BJ (cell line): ENCODE measurements around the gene WDR37. TPM values are rescaled to one million over a fixed set of nuclear protein-coding genes. Genes with fewer than 3 reads are reported as not detected.

Source experiments
- CTCF ChIA-PET: fragments of 350-600 bp; formaldehyde crosslinking; extraction: SDS; loops from one replicate; lab custom pipeline; 2021; ENCODE audit warnings: antibody characterized with exemption, inconsistent platforms; lab: Yijun Ruan, JAX
- POLR2A ChIA-PET: fragments of 300-600 bp; sonication (Branson Sonifier 250); formaldehyde crosslinking; extraction: SDS; loops from one replicate; lab custom pipeline; 2021; ENCODE audit warnings: antibody characterized with exemption; lab: Charles Lee
- DNase-seq: peaks from one replicate; pipeline ENCODE4 v3.0.0-alpha.2; 2011; ENCODE audit warnings: low read depth
- H3K27me3 ChIP-seq: 2 replicates; pipeline ENCODE4 v1.6.0; 2011; ENCODE audit warnings: low read length; ENCODE audit not compliant: control insufficient read depth, insufficient read depth
- H3K36me3 ChIP-seq: 2 replicates; pipeline ENCODE4 v1.5.1; 2011; ENCODE audit warnings: low read length; ENCODE audit not compliant: control insufficient read depth, insufficient read depth
- H3K4me3 ChIP-seq: 2 replicates; pipeline ENCODE4 v1.5.1; 2011; ENCODE audit warnings: low read depth, mild to moderate bottlenecking, control low read depth, low read length
- polyA plus RNA-seq: library from polyadenylated mRNA; depleted of rRNA; stranded (reverse); fragments of >200 nt; gene quantifications from 2 replicates; pipeline ENCODE4 v1.2.3, GENCODE V29; 2011
- TF ChIP-seq, protein P1 (sequence below): IDR thresholded peaks from 2 replicates; pipeline ENCODE4 v1.5.1; 2011; ENCODE audit warnings: low read depth, mild to moderate bottlenecking, control low read depth, inconsistent platforms, low read length, moderate library complexity; ENCODE audit not compliant: insufficient read depth

Gene WDR37
- polyA plus RNA-seq, 1 experiment: 12.7 TPM

DNA sequence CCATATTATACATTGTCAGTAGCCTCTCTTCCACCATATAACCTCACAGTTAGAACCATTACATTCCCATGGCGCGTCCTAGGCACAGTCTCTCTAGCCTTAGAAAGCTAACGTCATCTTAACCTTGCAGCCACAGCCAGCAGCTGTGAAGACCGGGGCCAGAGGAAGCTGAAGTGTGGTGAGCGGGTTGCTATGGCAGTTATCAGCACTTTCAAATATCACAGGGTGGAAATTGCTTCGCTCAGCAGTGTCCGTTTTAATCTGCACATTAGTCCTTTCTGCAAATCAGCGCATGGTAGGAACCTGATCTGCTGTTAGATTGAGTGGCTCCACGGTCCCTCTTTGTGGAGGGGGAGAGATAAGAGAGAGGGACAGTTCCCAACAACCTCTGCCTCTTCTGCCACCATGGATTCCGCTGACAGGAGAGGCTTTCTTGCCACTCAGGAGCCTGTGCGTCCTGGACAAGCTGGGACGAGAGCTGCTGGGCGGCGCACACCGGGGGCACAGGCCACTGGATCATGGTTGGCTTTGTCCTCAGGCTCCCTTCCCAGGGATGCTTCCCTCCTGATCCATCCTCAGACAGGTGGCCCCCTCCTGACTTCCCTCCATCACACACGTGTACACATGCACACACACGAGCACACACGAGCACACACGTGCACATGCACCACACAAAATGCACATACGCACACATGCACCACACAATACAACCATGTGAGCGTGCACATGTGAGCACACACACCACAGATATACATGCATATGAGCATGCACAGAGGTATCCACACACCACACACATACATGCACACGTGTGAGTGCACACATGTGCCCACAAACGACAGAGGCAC lies 93.8 kb downstream of the WDR37 start:
- Histone ChIP-seq H3K36me3 (no peaks in the 10 kb centered on the region), H3K4me3 (no peak overlapping the region), H3K27me3 (no peaks in the 10 kb centered on the region)
- DNase-seq: no peak
- TF ChIP-seq, protein P1, sequence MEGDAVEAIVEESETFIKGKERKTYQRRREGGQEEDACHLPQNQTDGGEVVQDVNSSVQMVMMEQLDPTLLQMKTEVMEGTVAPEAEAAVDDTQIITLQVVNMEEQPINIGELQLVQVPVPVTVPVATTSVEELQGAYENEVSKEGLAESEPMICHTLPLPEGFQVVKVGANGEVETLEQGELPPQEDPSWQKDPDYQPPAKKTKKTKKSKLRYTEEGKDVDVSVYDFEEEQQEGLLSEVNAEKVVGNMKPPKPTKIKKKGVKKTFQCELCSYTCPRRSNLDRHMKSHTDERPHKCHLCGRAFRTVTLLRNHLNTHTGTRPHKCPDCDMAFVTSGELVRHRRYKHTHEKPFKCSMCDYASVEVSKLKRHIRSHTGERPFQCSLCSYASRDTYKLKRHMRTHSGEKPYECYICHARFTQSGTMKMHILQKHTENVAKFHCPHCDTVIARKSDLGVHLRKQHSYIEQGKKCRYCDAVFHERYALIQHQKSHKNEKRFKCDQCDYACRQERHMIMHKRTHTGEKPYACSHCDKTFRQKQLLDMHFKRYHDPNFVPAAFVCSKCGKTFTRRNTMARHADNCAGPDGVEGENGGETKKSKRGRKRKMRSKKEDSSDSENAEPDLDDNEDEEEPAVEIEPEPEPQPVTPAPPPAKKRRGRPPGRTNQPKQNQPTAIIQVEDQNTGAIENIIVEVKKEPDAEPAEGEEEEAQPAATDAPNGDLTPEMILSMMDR: no peak
- ChIA-PET CTCF (interaction anchor here (0.8 kb wide), 1 partner anchor 12 kb away, joined by 3 read pairs; no protein-coding TSS in a partner anchor), POLR2A (no interaction called here)

DNA sequence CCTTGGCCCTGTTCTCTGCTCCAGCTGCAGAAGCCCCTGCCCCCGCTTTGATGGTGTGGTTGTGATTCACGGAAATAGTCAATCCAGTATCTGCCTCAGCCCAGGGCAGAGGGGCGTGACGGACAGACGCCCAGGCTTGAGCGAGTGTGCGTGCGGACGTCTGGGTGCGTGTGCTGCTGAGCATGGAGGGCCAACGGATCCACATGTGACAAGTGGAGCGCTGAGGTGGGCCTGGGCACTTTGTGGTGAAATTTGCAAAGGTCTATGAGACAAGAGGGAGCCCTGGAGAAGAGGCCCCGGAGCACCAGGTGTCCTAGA lies 94.4 kb downstream of the WDR37 start:
- no peak overlapping the region for H3K4me3 ChIP-seq
- ChIA-PET POLR2A (no interaction called here), CTCF (no interaction called here)
- no peaks in the 10 kb centered on the region for H3K36me3 ChIP-seq
- H3K27me3 ChIP-seq: no peaks in the 10 kb centered on the region
- no peak for DNase-seq
- TF ChIP-seq, protein P1: no peak

DNA sequence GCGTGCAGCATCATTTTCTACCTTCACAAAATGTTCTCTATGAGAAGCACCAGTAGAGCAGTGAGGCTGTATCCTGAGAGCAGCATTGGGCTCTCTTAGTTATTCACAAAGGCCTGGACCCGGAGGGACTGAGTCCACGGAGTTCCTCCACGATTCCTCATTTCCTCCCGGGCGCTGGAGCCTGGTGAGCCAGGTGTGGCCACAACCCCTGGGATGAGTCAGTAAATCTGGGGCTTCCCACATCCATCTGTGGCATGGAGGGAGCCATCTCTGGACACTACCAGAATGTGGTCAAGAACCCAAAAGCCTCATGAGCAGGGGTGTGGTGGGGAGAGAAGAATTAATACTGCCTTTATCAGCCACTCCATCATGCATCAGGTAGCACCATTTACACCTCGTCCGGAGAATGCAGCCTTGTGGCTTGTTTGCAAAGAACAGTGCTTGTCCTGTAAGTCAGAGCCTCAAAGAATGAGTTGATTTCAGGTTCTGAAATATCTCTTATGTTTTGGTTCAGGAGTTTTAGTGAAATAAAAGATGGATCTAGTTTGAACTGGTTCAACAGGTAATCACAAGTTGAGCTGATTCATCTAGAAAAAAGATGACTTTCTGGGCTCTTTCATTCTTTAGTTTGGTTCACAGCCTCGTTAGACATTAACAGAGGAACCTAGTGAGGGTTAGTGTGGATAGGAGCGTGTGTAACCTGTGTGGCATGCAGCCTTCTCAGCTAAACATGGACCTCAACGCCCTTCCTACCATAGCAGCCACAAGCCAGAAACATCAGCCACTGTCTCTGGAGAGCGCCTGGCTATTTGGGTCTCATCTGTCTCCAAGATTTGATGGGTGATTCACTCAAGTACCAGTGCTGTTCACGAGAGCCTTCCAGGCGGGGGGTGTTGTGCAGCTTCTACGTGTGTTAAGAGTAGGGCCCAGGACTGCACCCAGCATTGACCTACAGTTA lies 95.2 kb downstream of the WDR37 start:
- TF ChIP-seq, protein P1: no peak
- CTCF ChIA-PET: interaction anchor here (0.5 kb wide), 1 partner anchor 9 kb away, joined by 4 read pairs; no protein-coding TSS in a partner anchor
- DNase-seq: no peak
- Histone ChIP-seq H3K4me3 (no peak overlapping the region), H3K36me3 (no peaks in the 10 kb centered on the region), H3K27me3 (no peaks in the 10 kb centered on the region)
- POLR2A ChIA-PET: no interaction called here

DNA sequence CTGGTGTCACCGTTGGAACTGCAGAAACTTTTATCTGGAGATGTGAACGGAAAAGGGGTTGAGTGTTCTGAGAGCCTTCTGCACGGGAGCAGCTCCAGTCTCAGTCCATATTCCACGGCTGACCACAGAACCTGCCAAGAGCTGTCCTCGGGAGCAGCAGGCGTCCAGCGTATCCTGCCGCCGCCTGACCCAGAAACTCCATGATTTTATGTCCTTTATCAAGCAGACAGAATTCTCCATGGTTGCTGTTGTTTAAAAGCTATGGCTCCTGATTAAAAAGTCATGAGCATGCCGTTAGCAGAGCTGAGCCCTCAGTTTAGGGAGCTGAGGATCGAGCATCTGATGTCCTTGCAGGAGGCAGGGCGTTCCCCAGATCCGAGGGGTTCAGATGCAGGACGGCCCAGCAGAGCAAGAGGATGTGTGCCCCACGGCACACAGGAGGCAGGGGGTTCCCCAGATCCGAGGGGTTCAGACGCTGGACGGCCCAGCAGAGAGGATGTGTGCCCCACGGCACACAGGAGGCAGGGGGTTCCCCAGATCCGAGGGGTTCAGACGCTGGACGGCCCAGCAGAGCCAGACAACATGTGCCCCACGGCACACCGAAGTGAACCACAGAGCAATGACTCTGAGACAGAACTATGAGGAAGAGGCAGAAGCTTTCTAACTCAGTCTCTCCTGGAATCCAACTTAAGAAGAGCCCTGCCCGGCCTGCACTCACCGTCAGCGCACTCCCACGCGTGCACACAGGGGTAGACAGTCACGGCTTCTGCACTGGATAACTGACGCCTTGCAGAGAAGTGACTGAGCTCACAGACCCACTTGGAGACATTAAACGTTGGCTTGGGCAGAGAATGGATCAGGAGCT lies 96.4 kb downstream of the WDR37 start:
- Histone ChIP-seq H3K4me3 (no peak overlapping the region), H3K27me3 (no peaks in the 10 kb centered on the region), H3K36me3 (no peaks in the 10 kb centered on the region)
- POLR2A ChIA-PET: no interaction called here
- TF ChIP-seq, protein P1: no peak
- CTCF ChIA-PET: interaction anchor here (0.5 to 0.8 kb wide), 3 partner anchors 7 to 44 kb away, joined by 4 read pairs; no protein-coding TSS in a partner anchor
- DNase-seq: no peak
